Astrocyte of the cerebellum (primary cell): Measurements from ENCODE around the gene CALCOCO1.

Experiments used
- DNase-seq: peaks from one replicate; pipeline ENCODE4 v3.0.0-alpha.2; 2011; ENCODE audit warnings: low read depth
- H3K4me3 ChIP-seq: 2 replicates; pipeline ENCODE4 v1.5.1; 2011; ENCODE audit warnings: mild to moderate bottlenecking, low read depth, low read length, moderate library complexity
- CTCF ChIP-seq: IDR thresholded peaks from 2 replicates; pipeline ENCODE4 v1.5.1; 2012; ENCODE audit warnings: low read length, low read depth, moderate library complexity, mild to moderate bottlenecking; ENCODE audit errors: missing control alignments
- in situ Hi-C: cut with HindIII; loops from 2 replicates; pipeline ENCODE4 v1.10.0; 2017; ENCODE audit warnings: low sequenced_read_pairs

CALCOCO1 gene

GRCh38 chr12:53703756-53704155 is 23.5 kb downstream of the CALCOCO1 start:
- in situ Hi-C loops = loop anchor here (5.0 kb wide), 1 partner anchor 44 kb away; no protein-coding TSS in a partner anchor
- TF ChIP-seq CTCF = no peak
- DNase-seq = peak; percentile 54
- no peak overlapping the region for H3K4me3 ChIP-seq

GRCh38 chr12:53701518-53702264 is 25.6 kb downstream of the CALCOCO1 start:
- no peak overlapping the region for H3K4me3 ChIP-seq
- DNase-seq = peak; percentile 45
- TF ChIP-seq CTCF = peak; percentile 88
- in situ Hi-C loops = loop anchor here (5.0 kb wide), 1 partner anchor 46 kb away; no protein-coding TSS in a partner anchor

GRCh38 chr12:53700567-53700966 is 26.7 kb downstream of the CALCOCO1 start:
- no peak overlapping the region for H3K4me3 ChIP-seq
- no peak for DNase-seq
- in situ Hi-C loops = loop anchor here (5.0 kb wide), 1 partner anchor 47 kb away; no protein-coding TSS in a partner anchor
- no peak for TF ChIP-seq CTCF

- DNase-seq = no peak
- TF ChIP-seq CTCF = no peak
- in situ Hi-C loops = loop anchor here (5.0 kb wide), 1 partner anchor 48 kb away; no protein-coding TSS in a partner anchor
- H3K4me3 ChIP-seq = no peak overlapping the region
Measured at GRCh38 chr12:53699678-53700025, 27.6 kb downstream of the CALCOCO1 start.

GRCh38 chr12:53698948-53699677 is 28.1 kb downstream of the CALCOCO1 start:
- DNase-seq = no peak
- in situ Hi-C loops = no loop called here
- no peak for TF ChIP-seq CTCF
- H3K4me3 ChIP-seq = no peak overlapping the region

- no peak for DNase-seq
- H3K4me3 ChIP-seq = no peak overlapping the region
- in situ Hi-C loops = no loop called here
- TF ChIP-seq CTCF = no peak
Measured at GRCh38 chr12:53696655-53697331, 30.5 kb downstream of the CALCOCO1 start.
